Body of pancreas (tissue), 4 donors: ENCODE results near the gene GPR37L1. TPM values are rescaled to one million over a fixed set of nuclear protein-coding genes. Genes with fewer than 3 reads are reported as not detected.
"Not testable (repeated sequence)": the region's sequence is repeated elsewhere in the genome, so short reads cannot be mapped to it uniquely, and the experiment has no call there.

Source experiments
- ATAC-seq: fragments of 150-250 bp; one replicate; pipeline ENCODE4 v1.9.1; 2016
- DNase-seq, 4 donors: peaks; one replicate each; pipeline ENCODE4 v3.0.0-alpha.2; 2019
- H3K27ac ChIP-seq, 4 donors: fragments of 200-600 bp; sonication (generic); 1 replicate in 3 of 4; 2 replicates in 1 of 4; pipeline versions ENCODE4 v1.5.1 to v1.6.1; 2016 to 2019; ENCODE audit warnings: mild to moderate bottlenecking in 1 of 4, mixed read lengths in 1 of 4, moderate library complexity in 1 of 4
- H3K27me3 ChIP-seq, 2 donors: fragments of 200-600 bp; sonication (generic); one replicate each; pipeline ENCODE4 v1.6.0; 2016; ENCODE audit warnings: mild to moderate bottlenecking in 1 of 2
- H3K36me3 ChIP-seq, 2 donors: fragments of 200-600 bp; sonication (generic); replicated peaks in 1 of 2; 2 replicates each; pipeline ENCODE4 v1.5.1; 2016; ENCODE audit warnings: low read depth in 2 of 2; ENCODE audit not compliant: insufficient read depth in 1 of 2
- H3K4me1 ChIP-seq: fragments of 200-600 bp; sonication (generic); one replicate; pipeline ENCODE4 v1.6.0; 2016
- H3K4me3 ChIP-seq, 2 donors: fragments of 200-600 bp; sonication (generic); 1 replicate in 1 of 2; 2 replicates in 1 of 2; pipeline ENCODE4 v1.5.1; 2016 to 2019
- H3K9me3 ChIP-seq, 3 donors: fragments of 200-600 bp; sonication (generic); 1 replicate in 2 of 3; 2 replicates in 1 of 3; pipeline ENCODE4 v1.5.1; 2016
- CTCF ChIP-seq, 7 experiments: fragments of 450-650 bp in 4 of 7; fragments of 200-600 bp in 3 of 7; sonication (generic) in 3 of 7; IDR thresholded peaks; one replicate each; pipeline ENCODE4 v1.5.1; 2016 to 2019; ENCODE audit warnings: antibody characterized with exemption in 7 of 7
- POLR2A ChIP-seq, 3 donors: fragments of 450-650 bp; IDR thresholded peaks; one replicate each; pipeline ENCODE4 v1.6.1; 2016; ENCODE audit warnings: antibody characterized with exemption in 3 of 3, mild to moderate bottlenecking in 2 of 3
- WGBS, 2 donors: methylation state at CpG; one replicate each; pipeline ENCODE4 v1.1.5; 2017; 5-methylcytosine and 5-hydroxymethylcytosine counted together
- intact Hi-C: fragments of 100-400 bp; cut with DNase I; formaldehyde crosslinking; loops from one replicate; pipeline ENCODE4 v1.15.1; 2023
- small RNA-seq: library from RNA; depleted of rRNA; stranded (forward); fragments of <200 nt; gene quantifications from one replicate; pipeline ENCODE3, GENCODE V24; 2016
- total RNA-seq, 2 donors: library from RNA; depleted of rRNA; stranded (reverse); fragments of >200 nt; gene quantifications; one replicate each; pipeline ENCODE4 v1.1.0, GENCODE V29; 2016

The GPR37L1 gene
- total RNA-seq, 2 donors from 2014 or later, result not detected

- H3K36me3 ChIP-seq, result no peaks in the 10 kb centered on the region
- H3K4me3 ChIP-seq, result no peak overlapping the region
- H3K27ac ChIP-seq, result no peak overlapping the region
- DNase-seq, result no peak
- 58 to 73% methylated on average over 12 to 19 of the region's 19 CpGs for WGBS, 2 donors
- no peaks in the 10 kb centered on the region for H3K9me3 ChIP-seq
- TF ChIP-seq POLR2A (IDR thresholded peaks at IDR 0.05) (no peak), CTCF (IDR thresholded peaks at IDR 0.05) (no peak)
- ATAC-seq, result no peak
- no peaks in the 10 kb centered on the region for H3K4me1 ChIP-seq
- intact Hi-C loops, result no loop called here
- H3K27me3 ChIP-seq, result no peaks in the 10 kb centered on the region
These were observed 57.4 kb downstream of the GPR37L1 start for GRCh38 chr1:202179828-202180750.

DNA sequence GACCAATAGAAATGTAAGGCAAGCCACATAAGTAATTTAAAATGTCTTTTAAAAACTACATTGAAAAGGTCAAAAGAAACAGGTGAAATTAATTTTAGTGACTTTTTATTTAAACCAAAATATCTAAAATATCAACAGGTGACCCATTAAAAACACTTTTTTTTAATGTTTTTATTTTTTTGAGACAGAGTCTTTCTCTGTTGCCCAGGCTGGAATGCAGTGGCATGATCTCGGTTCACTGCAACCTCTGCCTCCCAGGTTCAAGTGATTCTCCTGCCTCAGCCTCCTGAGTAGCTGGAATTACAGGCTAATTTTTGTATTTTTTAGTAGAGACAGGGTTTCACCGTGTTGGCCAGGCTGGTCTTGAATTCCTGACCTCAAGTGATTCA, 58.0 kb downstream of the GPR37L1 start:
- H3K9me3 ChIP-seq, H3K27ac ChIP-seq, H3K4me1 ChIP-seq, DNase-seq, intact Hi-C loops, ATAC-seq, H3K4me3 ChIP-seq, H3K36me3 ChIP-seq, H3K27me3 ChIP-seq: not testable (repeated sequence)
- WGBS, 2 donors, result 43 to 62% methylated on average over 2 of the region's 2 CpGs

DNA sequence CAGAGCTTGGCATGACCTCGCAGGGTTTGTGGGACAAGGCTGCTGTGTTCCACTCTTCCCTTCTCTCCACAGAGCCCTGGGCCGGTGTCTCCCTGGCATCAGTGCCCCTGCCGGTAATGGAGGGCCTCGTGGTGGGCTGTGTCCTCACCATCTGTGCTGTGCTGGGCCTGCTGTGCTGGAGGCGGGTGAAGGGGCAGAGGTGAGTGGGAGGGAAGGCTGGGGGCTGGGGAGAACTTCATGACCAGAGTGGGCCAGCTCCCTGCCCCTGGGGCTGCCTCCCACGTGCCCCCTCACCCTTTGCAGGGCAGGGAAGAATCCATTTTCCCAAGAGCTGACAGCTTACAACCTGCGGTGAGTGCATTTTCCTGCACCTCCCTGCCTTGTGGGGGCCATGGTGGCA, 58.9 kb downstream of the GPR37L1 start:
- DNase-seq, result no peak
- H3K4me3 ChIP-seq, result no peak overlapping the region
- no peaks in the 10 kb centered on the region for H3K36me3 ChIP-seq
- ATAC-seq, result no peak
- WGBS, 2 donors, result 69% methylated on average over 7 of the region's 7 CpGs; no CpG with 5 or more reads in 1 of the 2 donors
- intact Hi-C loops, result no loop called here
- H3K27ac ChIP-seq, result no peak overlapping the region
- H3K27me3 ChIP-seq, result no peaks in the 10 kb centered on the region
- no peaks in the 10 kb centered on the region for H3K4me1 ChIP-seq
- TF ChIP-seq POLR2A (IDR thresholded peaks at IDR 0.05) (no peak), CTCF (IDR thresholded peaks at IDR 0.05) (no peak)
- no peaks in the 10 kb centered on the region for H3K9me3 ChIP-seq

DNA sequence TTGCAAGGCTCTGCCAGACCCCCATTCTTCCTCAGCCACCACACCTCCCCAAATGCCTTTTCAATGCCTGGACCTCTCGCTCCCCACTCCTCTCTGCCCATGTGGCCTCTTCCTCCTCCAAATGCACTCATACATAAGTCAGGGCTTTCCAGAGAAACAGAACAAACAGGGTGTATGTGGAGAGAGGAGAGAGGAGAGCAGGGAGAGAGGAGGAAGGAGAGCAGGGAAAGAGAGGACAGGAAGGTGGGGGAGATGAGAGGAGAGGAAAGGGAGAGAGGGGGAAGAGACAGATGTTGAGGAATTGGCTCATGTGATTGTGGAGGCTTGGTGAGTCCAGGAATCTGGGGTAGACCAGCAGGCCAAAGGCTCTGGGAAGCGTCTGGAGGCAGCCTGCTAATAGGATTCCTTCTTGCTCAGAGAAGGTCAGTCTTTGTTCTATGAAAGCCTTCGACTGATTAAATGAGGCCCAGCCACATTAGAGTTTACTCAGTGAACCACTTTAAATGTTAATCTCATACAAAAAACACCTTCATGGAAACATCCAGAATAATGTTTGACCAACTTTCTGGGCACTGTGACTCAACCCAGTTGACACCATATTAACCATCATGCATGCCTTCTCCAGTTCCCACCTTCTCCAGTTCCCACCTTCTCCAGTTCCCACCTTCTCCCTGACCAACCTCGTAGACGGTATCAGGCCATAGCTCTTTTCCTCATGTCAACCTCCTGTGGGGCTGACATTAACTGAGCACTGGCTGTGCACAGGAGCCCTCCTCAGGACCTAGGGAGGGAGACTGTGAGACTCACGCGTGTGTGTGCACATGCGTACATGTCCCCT, 59.5 kb downstream of the GPR37L1 start:
- no peak for DNase-seq
- WGBS, 2 donors, result 76 to 86% methylated on average over 7 to 8 of the region's 8 CpGs
- no peaks in the 10 kb centered on the region for H3K9me3 ChIP-seq
- H3K27ac ChIP-seq, result no peak overlapping the region
- H3K4me1 ChIP-seq, result no peaks in the 10 kb centered on the region
- no peak overlapping the region for H3K4me3 ChIP-seq
- no peak for TF ChIP-seq CTCF (IDR thresholded peaks at IDR 0.05)
- TF ChIP-seq POLR2A (IDR thresholded peaks at IDR 0.05), result no peak
- no peak for ATAC-seq
- H3K36me3 ChIP-seq, result no peaks in the 10 kb centered on the region
- no peaks in the 10 kb centered on the region for H3K27me3 ChIP-seq
- intact Hi-C loops, result no loop called here

Small RNA genes within 50 kb of the gene (small RNA-seq; reads per million reads assigned to genes)
- not detected for gene CRIP1P3

Other genes with a start within 250 kb of the GPR37L1 start
- gene SHISA4, start 234.0 kb upstream of the GPR37L1 start, total RNA-seq, result 1 to 10 TPM; 4.6 to 8.3 TPM
- 10 to 100 TPM; 14.8 to 16.9 TPM for gene LMOD1, start 176.4 kb upstream of the GPR37L1 start, total RNA-seq
- 10 to 100 TPM; 20.2 to 25.4 TPM for gene TIMM17A, start 167.4 kb upstream of the GPR37L1 start, total RNA-seq
- 100 to 1,000 TPM in 1 of 2 donors, 10 to 100 TPM in 1; 62.3 to 233 TPM for gene RNPEP, start 140.3 kb upstream of the GPR37L1 start, total RNA-seq
- gene ELF3, start 112.3 kb upstream of the GPR37L1 start, total RNA-seq, result 100 to 1,000 TPM in 1 of 2 donors, 10 to 100 TPM in 1; 93.7 to 293 TPM
- gene ARL8A, start 21.8 kb downstream of the GPR37L1 start, total RNA-seq, result 10 to 100 TPM; 18.1 to 21.0 TPM
- 1 to 10 TPM; 1.6 to 3.6 TPM for gene PTPN7, start 37.7 kb downstream of the GPR37L1 start, total RNA-seq
- gene LGR6, start 70.9 kb downstream of the GPR37L1 start, total RNA-seq, result under 1 TPM in 1 of 2 donors, not detected in 1; 0.52 TPM
- gene UBE2T, start 219.0 kb downstream of the GPR37L1 start, total RNA-seq, result 1 to 10 TPM in 1 of 2 donors, under 1 TPM in 1; 0.52 to 1.3 TPM
- 10 to 100 TPM; 18.2 to 33.0 TPM for gene PPP1R12B, start 225.8 kb downstream of the GPR37L1 start, total RNA-seq